Cerebellar nuclear complex (tissue), 1 donor: ENCODE measurements around the gene LILRB5.
"Not testable (repeated sequence)": the region's sequence is repeated elsewhere in the genome, so short reads cannot be mapped to it uniquely, and the experiment has no call there.

Source experiments
- DNase-seq, 2 experiments: peaks; one replicate each; lab custom pipeline; 2025; lab: John Stamatoyannopoulos, UW

Gene LILRB5

DNA sequence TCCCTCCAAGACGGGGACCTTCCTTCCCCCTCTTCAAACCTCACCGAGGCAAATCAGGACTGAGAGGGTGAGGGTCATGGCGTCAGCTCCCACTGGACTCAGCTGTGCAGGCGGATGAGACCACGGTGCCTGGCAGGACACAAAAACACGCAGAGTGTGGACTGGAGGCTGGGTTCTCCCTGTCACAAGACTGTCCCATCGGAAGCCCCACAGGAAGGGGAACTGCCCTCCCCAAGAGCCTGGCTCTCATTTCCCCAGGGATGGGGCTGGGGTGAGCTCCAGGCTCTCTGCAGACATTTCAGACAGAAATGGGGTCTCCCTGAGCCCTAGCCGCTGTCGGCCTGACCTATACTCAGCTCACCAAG is at the start of gene LILRB5:
Gene LILRB5, minus strand, starts transcription at position 158 of the 365 bp plus-strand sequence. Its CDS starts 80 bp downstream, at position 78.
- no peak for DNase-seq

GRCh38 chr19:54305141-54305540 is 48.1 kb upstream of the LILRB5 start:
- DNase-seq, result no peak

DNA sequence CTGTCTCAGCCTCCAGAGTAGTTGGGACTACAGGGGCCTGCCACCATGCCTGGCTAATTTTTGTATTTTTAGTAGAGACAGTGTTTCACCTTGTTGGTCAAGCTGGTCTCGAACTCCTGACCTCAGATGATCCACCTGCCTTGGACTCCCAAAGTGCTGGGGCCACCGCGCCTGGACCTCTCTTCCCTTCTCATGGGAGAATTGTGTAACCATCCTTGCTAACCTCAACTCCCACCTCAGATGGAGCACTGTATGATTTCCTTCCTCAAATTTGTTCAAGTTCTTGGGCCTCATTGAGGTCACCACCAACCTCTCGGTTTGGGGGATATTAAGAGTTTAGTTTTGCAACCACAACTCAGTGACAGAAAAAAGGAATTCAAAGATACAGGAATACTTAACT is 45.2 kb upstream of the LILRB5 start:
- no peak for DNase-seq

DNA sequence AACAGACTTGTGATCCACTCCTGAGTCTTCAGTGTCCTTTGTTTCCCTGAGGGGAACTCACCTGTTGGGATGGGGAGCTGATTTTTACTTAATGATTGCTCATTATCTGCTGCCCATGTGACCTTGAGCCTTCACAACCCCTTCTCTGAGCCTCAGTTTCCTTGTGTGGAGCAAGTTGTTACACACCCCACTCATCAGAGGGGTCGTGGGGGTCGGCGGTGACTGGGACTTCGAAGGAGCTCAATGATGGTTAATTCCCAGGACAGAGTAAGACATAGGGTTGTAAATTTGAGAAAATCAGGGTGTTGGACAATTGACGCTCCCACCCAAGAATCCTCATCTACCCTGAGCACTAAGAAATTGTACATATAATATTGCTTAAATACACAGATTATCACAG is 42.4 kb upstream of the LILRB5 start:
- DNase-seq, result no peak

DNA sequence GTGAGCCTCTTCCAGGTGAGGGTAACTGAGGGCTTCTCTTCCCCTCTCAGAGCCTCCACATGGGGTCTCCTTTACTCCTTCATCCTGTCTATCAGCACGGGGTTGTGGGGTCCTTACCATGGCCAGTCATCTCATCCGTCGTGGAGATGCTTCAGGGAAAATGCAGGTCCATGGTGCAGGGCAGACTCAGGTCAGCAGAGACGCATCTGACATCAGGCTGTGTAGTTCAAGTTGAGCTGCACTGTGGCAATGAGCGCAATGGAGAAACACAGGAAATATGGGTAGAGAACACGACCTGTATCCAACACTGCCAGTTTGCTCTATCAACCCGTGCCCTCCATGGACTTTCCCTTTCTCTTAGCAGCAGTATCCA is 42.0 kb upstream of the LILRB5 start:
- no peak for DNase-seq

DNA sequence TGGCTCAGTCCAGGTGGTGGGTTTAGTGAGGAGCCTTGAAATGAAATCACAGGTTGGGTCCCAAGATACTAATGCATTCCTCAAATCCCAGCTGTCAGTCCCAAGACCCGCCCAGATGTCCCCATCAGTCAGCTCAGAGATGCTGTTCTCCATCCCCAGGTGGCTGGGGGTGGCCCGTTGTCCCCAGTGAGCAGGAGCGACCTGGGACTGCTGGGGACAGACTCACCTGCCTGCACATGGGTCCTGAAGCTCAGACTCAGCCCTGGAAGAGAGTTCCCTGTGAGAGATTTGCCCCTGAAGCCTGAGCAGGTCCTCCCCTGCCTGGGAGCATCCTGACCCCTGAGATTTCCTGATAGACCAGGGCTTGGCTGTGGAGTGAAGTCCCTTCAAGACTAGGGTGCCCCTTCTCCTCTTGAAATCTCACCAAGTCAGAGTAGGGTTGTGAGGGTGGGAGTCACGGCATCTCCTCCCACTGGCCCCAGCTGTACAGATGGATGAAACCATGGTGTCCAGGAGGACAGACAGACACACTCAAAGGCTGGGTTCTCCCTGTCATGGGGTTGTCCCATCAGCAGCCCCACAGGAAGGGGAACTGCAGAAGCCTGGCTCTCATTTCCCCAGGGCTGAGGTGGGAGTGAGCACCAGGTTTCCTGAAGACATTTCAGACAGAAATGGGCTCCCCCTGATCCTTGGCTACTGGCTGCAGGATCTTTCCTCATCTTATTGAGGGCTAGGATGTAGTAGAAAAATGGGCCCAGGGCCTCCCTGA is 41.5 kb upstream of the LILRB5 start:
- no peak for DNase-seq

- DNase-seq, result no peak
Observed at GRCh38 chr19:54297759-54298305, 40.8 kb upstream of the LILRB5 start.

GRCh38 chr19:54294539-54294938 is 37.5 kb upstream of the LILRB5 start:
- no peak for DNase-seq

DNA sequence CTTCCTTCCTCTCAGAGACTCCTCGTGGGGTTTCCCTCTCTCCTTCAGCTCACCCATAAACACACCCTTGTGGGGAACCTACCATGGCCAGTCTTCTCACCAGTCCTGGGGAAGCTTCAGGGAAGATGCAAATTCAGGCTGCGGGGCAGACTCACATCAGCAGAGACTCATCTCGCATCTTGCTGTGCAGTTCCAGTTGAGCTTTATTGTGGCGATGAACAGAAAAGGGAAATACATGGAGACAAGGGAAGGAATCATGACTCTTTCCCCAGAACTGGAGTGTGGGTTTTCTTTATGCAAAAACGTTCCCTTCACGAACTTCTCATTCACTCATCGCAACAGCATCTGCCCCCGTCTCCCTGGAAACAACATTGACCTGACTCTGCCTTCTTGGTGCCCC is 32.1 kb upstream of the LILRB5 start:
- not testable (repeated sequence) for DNase-seq

DNA sequence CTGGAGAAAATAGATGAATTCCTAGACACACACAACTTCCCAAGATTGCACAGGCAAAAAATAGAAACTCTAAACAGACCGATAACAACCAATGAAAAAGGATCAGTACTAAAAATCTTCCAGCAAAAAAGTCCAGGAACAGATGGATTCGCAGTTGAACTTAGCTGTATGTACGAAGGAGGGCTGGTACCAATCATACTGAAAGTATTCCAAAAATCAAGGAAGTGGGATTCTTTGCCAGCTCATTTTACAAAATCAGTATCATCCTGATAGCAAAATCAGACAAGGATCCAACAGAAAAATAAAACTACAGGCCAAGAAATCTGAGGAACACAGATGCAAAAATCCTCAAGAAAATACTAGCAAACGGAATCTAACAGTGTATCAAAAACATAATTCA is 30.4 kb upstream of the LILRB5 start:
- no peak for DNase-seq

DNA sequence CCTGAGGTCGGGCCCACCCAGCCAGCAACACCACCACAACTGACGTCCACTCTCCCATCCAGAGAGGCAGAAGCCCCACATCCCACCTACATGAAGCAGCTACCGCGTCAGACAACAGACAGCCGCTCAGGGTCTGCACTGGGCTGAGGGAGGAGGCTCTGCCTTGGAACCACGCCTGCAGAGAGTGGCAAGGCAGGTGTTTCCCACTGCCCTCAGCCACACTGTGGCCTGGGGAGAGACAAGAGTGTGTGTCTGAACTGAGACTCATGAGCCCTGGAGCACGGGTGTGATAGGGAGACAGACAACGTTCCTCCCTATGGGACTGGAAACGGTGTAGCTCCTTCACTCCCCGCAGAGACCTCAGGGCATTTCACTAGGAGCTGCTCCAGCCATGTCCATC is 29.2 kb upstream of the LILRB5 start:
- DNase-seq, result not testable (repeated sequence)

- DNase-seq, result not testable (repeated sequence)
Observed at GRCh38 chr19:54285427-54286056, 28.5 kb upstream of the LILRB5 start.

DNA sequence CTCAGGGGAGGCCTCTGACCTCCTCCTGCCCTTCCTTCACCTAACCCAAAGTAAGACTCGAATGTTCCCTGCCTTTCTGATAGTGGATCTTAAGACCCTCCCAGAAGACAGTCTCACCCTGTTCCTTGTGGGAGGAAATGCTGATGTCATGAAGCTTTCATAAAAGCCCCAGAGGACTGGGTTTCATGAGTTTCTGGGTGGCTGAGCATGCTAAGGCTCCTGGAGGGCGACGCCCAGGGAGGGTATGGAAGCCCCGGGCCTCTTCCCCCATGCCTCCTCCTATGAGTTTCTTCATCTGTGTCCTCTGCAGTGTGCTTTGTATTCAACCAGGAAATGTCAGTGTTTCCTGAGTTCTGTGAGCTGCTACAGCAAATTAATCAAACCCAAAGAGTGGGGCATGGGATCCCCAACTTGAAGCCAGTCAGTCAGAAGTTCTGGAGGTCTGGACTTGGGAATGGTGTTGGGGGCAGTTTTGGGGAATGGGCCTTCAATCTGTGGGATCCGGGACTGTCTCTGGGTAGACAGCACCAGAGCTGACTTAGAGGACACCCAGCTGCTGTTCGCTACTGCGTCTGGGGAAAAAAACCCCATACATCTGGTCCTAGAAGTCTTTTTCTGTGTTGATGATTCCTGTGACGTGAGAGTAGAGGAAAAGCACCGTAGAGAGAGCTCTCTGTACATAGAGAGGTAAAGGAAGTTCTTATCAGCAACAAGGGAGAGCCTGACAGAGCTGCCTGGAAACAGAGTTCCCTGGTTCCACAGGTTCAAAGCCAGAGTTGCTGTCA is 25.8 kb upstream of the LILRB5 start:
- DNase-seq, result no peak

- DNase-seq, result not testable (repeated sequence)
Observed at GRCh38 chr19:54281729-54282075, 24.6 kb upstream of the LILRB5 start.

DNA sequence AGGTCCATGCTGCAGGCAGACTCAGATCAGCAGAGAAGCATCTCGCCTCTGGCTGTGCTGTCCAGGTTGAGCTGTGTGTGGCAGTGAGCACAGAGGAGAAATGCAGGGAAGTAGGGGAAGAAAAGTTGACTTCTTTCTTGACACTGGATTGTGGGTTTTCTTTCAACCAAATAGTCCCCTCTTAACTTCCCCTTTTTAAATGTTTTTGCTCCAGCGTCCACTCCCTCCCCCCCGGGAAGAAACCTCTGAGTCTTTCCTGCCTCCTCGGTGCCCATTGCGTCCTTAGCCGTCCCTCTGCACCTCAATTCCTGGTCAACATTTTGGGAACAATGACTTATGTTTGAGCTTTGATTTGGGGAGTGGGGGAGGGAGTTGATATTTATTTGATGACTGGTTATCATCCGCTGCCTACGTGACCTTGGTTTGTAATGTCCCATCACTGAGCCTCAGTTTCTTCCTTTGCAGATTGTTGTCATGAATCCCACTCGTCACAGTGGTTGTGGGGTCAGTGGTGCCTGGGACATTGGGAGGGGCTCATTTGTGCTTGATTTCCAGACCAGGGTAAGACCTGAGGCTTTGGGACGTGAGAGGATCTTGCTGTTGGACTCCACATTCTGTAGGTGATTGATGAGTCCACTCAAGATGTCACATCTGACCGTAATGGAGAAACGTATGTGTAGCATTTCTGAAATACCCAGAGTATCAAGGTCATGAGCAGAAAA is 24.1 kb upstream of the LILRB5 start, which contains the start of gene LILRB2:
Gene LILRB2, minus strand, starts transcription at position 104 of the 722 bp plus-strand sequence. CDS start 614 bp downstream, outside the sequence.
- DNase-seq, result no peak

DNA sequence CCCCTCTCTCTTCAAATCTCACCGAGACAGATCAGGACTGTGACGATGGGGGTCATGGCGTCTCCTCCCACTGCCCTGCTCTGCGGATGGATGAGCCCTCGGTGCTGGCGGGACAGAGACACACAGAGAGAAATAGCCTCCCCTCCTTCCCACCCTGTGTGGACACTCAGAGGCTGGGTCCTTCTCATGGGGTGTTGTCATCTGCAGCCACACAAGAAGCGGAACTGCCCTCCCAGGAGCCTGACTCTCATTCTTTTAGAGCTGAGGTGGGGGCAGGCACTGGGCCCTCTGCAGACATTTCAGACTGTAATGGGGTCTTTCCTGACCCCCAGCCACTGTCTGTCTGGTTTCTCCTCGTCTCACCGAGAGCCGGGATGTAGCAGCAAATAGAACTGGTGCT is 23.4 kb upstream of the LILRB5 start:
- not testable (repeated sequence) for DNase-seq

GRCh38 chr19:54280025-54280424 is 23.0 kb upstream of the LILRB5 start:
- DNase-seq, result not testable (repeated sequence)

GRCh38 chr19:54279406-54279962 is 22.4 kb upstream of the LILRB5 start:
- no peak for DNase-seq

DNA sequence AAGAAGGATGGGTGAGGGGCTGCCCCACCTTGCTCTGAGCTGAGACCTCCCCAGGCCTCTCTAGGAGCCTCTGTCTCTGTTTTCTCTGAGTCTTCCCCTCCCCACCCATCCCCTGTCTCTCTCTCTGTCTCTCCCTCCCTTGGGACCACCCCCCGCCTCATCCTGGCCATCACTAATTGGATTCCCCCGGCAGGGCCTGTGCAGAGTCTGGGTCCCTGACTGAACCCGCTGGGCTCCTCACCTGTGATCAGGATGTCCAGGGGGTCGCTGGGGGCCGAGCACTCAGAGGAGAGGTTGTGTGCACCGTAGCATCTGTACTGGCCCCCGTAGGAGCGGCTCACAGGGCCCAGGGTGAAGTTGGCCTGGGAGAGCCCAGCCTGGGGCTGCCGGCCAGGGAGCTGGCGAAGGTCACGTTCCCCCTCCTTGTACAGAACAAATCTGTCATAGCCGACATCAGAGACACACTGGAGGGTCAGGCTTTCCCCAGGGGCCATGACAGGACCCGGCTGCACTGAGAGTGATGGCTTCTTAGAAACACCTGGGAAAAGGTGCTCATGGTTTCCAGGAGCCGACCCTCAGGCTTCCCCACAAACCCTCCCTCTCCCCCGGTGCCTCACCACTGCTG is 21.6 kb upstream of the LILRB5 start:
- DNase-seq, result not testable (repeated sequence)

DNA sequence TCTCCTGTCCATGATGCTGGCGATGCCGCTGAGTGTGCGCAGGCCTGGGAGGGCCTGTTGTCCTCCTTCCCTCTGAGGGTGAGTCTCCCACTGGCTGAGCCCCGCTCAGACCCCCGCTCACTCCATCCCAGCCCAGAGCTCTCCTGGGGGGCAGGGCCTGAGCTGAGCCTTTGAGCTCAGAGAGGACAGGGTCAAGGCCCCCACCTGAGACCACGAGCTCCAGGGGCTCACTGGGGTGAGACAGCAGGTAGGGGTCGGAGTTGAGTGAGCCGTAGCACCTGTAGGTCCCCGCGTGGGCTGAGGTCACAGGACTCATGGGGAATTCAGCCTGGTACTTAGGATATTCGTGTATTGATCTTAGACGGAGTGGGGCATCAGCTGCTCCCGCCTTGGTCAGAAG is 21.0 kb upstream of the LILRB5 start:
- DNase-seq, result not testable (repeated sequence)

DNA sequence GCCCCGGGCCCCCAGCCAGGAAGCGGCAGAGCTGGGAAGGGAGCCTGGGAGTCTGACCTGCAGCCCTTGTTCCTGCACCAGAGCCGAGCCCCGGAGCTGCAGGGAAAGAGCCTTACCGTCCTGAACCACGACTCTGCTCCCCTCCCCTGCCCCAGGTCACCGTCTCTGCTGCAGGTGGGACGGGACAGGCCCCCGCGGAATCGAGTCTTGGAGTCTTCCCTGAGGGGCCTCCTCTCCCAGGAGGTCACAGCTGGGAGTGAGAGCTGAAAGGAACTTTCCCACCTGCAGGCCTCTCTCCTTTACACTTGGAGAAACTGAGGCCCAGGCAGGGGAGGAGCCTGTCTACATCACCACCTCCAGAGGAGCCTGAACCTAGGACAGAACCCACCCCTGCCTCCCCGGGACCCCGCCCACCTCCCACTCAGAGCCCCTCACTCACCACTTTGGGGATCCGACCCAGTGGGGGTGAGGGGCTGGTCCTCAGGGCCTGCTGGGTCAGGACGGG is 20.1 kb upstream of the LILRB5 start:
- DNase-seq, result not testable (repeated sequence)
